AG04450 (cell line): Measurements from ENCODE around the gene DACH1. TPM values are rescaled to one million over a fixed set of nuclear protein-coding genes. Genes with fewer than 3 reads are reported as not detected.

ENCODE experiments used
- CTCF ChIA-PET: fragments of 300-600, 350-600 bp; formaldehyde crosslinking; extraction: SDS; loops from one replicate; lab custom pipeline; 2022; ENCODE audit warnings: antibody characterized with exemption, inconsistent platforms; lab: Charles Lee
- POLR2A ChIA-PET: fragments of 350-600 bp; formaldehyde crosslinking; extraction: SDS; loops from one replicate; lab custom pipeline; 2021; ENCODE audit warnings: antibody characterized with exemption, inconsistent platforms; lab: Yijun Ruan, JAX
- DNase-seq: peaks from one replicate; pipeline ENCODE4 v3.0.0-alpha.2; 2011; ENCODE audit warnings: low read depth, low spot score
- H3K27ac ChIP-seq: one replicate; pipeline ENCODE4 v1.5.1; 2012; ENCODE audit warnings: low read depth, low read length, control low read depth
- H3K27me3 ChIP-seq: one replicate; pipeline ENCODE4 v1.6.0; 2012; ENCODE audit warnings: low read length; ENCODE audit not compliant: control insufficient read depth, insufficient read depth
- H3K4me3 ChIP-seq: 2 replicates; pipeline ENCODE4 v1.5.1; 2011; ENCODE audit warnings: mild to moderate bottlenecking, low read depth, low read length, control low read depth
- H3K9me3 ChIP-seq: 2 replicates; pipeline ENCODE4 v1.5.1; 2012; ENCODE audit warnings: low read length; ENCODE audit not compliant: control insufficient read depth, insufficient read depth
- CTCF ChIP-seq: IDR thresholded peaks from 2 replicates; pipeline ENCODE4 v1.5.1; 2011; ENCODE audit warnings: low read depth, low read length, control low read depth, inconsistent platforms
- polyA plus RNA-seq: library from polyadenylated mRNA; depleted of rRNA; stranded (reverse); fragments of >200 nt; gene quantifications from 2 replicates; pipeline ENCODE4 v1.2.3, GENCODE V29; 2011

Gene DACH1
- polyA plus RNA-seq, 1 experiment: 0.10 TPM

GRCh38 chr13:71856548-71857043 lies 10.4 kb downstream of the DACH1 start:
- Histone ChIP-seq H3K9me3 (no peaks in the 10 kb centered on the region), H3K27me3 (no peaks in the 10 kb centered on the region), H3K27ac (no peak overlapping the region), H3K4me3 (no peak overlapping the region)
- no peak for DNase-seq
- no peak for TF ChIP-seq CTCF
- ChIA-PET POLR2A (no interaction called here), CTCF (interaction anchor here (0.6 kb wide), 1 partner anchor 175 kb away, joined by 3 read pairs; no protein-coding TSS in a partner anchor)

DNA sequence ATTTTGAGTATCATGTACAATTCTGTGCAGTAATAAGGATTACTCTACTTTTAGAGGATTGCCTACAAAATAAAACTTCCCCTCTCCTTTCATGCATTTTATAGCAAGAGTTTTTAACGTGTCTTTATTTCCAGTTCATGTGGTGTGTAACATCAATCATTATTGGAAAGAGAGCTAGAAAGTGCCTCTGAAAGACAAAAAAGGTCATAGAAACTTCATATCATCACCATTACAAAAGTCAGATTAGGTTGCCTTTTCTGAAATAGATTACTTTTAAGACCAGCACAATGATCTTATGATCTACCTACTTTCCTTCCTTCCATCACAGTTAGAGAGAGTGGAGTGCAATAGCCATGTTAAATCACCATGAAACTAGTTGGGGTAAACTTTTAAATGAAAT lies 12.6 kb downstream of the DACH1 start:
- no peak for DNase-seq
- ChIA-PET POLR2A (no interaction called here), CTCF (no interaction called here)
- H3K9me3 ChIP-seq: no peaks in the 10 kb centered on the region
- H3K4me3 ChIP-seq: no peak overlapping the region
- TF ChIP-seq CTCF: no peak
- no peaks in the 10 kb centered on the region for H3K27me3 ChIP-seq
- H3K27ac ChIP-seq: no peak overlapping the region

DNA sequence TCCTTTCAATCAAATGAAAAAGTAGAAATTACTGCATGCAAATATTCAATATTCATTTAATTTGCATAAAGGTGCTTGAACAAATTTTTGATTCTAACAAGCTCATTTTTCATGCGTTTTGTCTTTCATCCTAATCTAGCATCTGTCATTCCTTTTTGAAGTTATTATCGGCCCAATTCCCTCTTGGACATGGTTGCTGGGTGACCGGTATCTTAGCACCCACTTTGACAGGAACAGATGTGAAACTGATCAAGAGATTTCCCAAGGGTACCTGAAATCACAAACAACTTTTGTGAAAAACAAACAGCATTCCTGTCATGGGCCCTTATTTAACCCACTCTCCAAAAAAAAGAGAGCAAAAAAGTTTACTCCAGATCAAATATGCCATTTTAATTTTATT lies 13.3 kb downstream of the DACH1 start:
- no peak overlapping the region for H3K4me3 ChIP-seq
- ChIA-PET CTCF (no interaction called here), POLR2A (no interaction called here)
- H3K9me3 ChIP-seq: no peaks in the 10 kb centered on the region
- H3K27me3 ChIP-seq: no peaks in the 10 kb centered on the region
- DNase-seq: no peak
- H3K27ac ChIP-seq: no peak overlapping the region
- TF ChIP-seq CTCF: no peak

DNA sequence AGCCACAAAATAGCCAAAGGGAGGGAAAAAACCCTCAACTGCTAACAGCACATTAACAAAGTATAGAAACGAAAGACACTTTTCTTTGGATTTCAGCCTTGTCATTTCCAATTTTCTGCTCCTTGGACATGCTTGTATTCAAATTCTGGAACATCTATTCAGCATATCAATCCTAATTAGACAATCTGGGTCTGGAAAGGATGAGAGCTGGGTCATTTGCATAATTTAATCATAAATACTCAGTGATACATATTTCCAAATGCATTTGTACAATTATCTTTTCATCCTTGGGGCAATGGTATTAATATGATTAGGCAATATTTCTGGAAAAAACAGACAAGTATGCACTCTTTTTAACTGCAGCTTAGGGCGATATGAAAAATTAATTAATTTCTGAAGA lies 14.3 kb downstream of the DACH1 start:
- Histone ChIP-seq H3K27ac (no peak overlapping the region), H3K4me3 (no peak overlapping the region), H3K9me3 (no peaks in the 10 kb centered on the region), H3K27me3 (no peaks in the 10 kb centered on the region)
- POLR2A ChIA-PET: no interaction called here
- no peak for DNase-seq
- no peak for TF ChIP-seq CTCF
- CTCF ChIA-PET: interaction anchor here (1.2 kb wide), 1 partner anchor 25 kb away, joined by 3 read pairs; no protein-coding TSS in a partner anchor

- Histone ChIP-seq H3K27me3 (no peaks in the 10 kb centered on the region), H3K27ac (no peak overlapping the region), H3K4me3 (no peak overlapping the region), H3K9me3 (no peaks in the 10 kb centered on the region)
- no peak for DNase-seq
- ChIA-PET CTCF (interaction anchor here (1.2 kb wide), 1 partner anchor 26 kb away, joined by 3 read pairs; no protein-coding TSS in a partner anchor), POLR2A (no interaction called here)
- no peak for TF ChIP-seq CTCF
Observed at GRCh38 chr13:71851498-71852409, 15.2 kb downstream of the DACH1 start.
